Epithelial cell of esophagus (primary cell): Measurements from ENCODE around the gene SLC7A6OS.
A peak's percentile ranks its signal among the peaks of the same experiment; 100 is the strongest.

Source experiments
- DNase-seq: peaks from one replicate; pipeline ENCODE4 v3.0.0; 2010; ENCODE audit warnings: low read depth
- H3K4me3 ChIP-seq: 2 replicates; pipeline ENCODE4 v1.5.1; 2011; ENCODE audit warnings: mild to moderate bottlenecking, low read length, control low read depth
- CTCF ChIP-seq: IDR thresholded peaks from 2 replicates; pipeline ENCODE4 v1.5.1; 2011; ENCODE audit warnings: low read depth, mild to moderate bottlenecking, low read length, control low read depth, inconsistent platforms; ENCODE audit not compliant: insufficient read depth; ENCODE audit errors: missing control alignments

SLC7A6OS gene

DNA sequence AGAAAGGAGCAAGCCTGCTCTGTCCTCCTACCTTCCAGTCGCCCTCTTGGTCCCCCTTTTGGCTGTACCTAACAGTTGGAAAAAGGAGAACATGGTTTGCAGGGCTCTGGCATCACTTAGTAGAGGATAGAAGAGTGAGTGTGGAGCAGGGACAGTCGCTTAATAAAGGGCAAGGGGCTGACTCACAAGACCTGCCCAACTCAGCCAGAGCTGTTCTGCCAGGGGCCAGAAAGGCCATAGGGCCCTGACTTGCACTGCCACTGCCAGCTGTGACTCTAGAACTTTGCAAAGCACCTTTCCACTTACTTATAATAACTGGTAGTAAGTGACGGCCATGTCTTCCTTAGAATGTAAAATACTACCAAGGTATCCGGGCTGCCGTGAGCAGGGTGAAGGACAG lies 13.6 kb upstream of the SLC7A6OS start:
- no peak for DNase-seq
- TF ChIP-seq CTCF: no peak
- H3K4me3 ChIP-seq: no peak overlapping the region

DNA sequence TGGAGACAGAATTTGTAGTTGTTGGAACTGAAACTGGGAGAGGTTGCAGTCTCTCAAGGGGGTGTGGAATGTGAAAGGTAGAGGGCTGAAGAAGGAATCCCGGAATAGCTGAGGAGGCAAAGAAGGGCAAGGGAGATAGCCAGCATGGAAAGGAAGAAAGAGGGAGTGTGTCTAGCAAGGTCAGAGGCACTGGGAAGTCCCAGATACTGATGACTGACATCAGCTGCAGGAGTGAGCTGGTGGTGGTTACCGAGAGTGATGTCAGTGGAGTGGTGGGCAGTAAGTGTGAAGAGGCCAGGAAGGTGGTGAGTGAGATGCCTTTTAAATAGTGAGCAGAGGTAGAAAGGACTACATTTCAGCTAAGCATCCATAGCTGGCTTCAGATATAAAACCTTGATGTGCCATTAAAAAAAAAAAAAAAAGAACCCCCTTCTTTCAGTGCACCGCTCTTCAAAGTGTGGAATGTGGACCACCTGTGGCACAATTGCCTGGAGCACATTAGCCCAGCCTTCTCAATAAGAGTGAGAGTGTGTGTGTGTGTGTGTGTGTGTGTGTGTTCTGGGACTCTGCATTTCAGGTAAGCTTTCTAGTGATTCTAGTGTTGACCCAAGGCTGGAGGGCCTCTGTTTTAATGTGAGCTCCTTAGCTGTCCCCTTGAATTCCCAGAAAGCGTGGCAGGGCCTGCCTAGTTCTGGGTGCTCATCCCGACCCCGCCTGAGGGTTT lies 8.6 kb upstream of the SLC7A6OS start:
- DNase-seq: no peak
- no peak overlapping the region for H3K4me3 ChIP-seq
- TF ChIP-seq CTCF: no peak

GRCh38 chr16:68313116-68313515 lies 2.4 kb upstream of the SLC7A6OS start:
- H3K4me3 ChIP-seq: no peak overlapping the region
- no peak for TF ChIP-seq CTCF
- DNase-seq: no peak

GRCh38 chr16:68310437-68310773 lies 341 bp downstream of the SLC7A6OS start:
- TF ChIP-seq CTCF: no peak
- DNase-seq: no peak

GRCh38 chr16:68309799-68310198 lies 947 bp downstream of the SLC7A6OS start:
- DNase-seq: no peak
- no peak for TF ChIP-seq CTCF
- peak overlapping the region; percentile 83 for H3K4me3 ChIP-seq

More at GRCh38 chr16:68310437-68310773, 341 bp downstream of the SLC7A6OS start:
- H3K4me3 ChIP-seq: peak overlapping the region; percentile 83

DNA sequence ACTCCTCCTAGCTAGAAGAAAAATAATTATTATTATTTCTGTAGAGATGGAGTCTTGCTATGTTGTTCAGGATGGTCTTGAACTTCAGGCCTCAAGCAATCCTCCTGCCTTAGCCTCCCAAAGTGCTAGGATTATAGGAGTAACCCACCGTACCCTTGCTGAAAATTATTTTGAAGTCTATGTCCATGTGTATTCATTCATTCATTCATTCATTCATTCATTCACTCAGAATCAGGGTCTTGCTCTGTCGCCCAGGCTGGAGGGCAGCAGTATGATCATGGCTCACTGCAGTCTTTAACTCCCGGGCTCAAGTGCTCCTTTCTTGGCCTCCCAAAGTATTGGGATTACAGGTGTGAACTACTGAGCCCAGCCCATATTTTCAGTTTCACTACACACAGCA lies 4.1 kb downstream of the SLC7A6OS start:
- DNase-seq: no peak
- no peak overlapping the region for H3K4me3 ChIP-seq
- no peak for TF ChIP-seq CTCF
